Measurements from ENCODE around the gene ZFR. TPM values are rescaled to one million over a fixed set of nuclear protein-coding genes. Genes with fewer than 3 reads are reported as not detected.

The ZFR gene
- total RNA-seq, 4 donors from 2014 or later: 35.6 to 64.1 (median 57.4) TPM

DNA sequence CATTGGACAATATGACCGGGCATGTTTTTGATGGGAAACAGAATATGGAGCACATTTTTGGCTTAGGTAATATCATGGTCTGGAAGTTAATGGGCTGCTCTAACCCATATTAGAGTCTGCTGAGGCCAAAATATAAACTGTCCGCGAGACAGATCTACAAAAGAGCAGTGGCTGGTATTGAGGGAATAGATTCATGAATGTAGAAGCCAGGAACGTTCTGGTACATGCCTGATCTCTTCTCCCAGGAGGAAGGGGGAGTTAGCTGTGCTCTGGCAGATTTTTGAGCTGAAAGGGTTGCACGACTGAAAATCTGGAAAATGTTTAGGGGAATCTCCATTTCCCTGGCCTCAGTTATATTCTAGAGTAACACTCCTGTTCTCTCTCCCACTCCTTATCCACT is 42.9 kb upstream of the ZFR start:
- Histone ChIP-seq H3K4me3 (no peak overlapping the region), H3K9me3 (no peaks in the 10 kb centered on the region), H3K36me3 (no peaks in the 10 kb centered on the region), H3K4me1 (peaks cover 3 to 7% (median 4%) of the 10 kb centered on the region in 4 donors), H3K27me3 (no peaks in the 10 kb centered on the region), H3K27ac (no peak overlapping the region)
- TF ChIP-seq POLR2AphosphoS5 (IDR thresholded peaks at IDR 0.05) (no peak), CTCF (IDR thresholded peaks at IDR 0.05) (no peak), EP300 (IDR thresholded peaks at IDR 0.05; ENCODE audit: low read depth) (no peak), POLR2A (IDR thresholded peaks at IDR 0.05) (no peak)
- in situ Hi-C loops (cut with MboI; ENCODE audit: low pct_ligation_motif_present in 1 of 4, low pct_unique_long_range_greater_than_20kb in 1 of 4, low sequenced_read_pairs in 3 of 4): loop anchor here in 3 of 4 donors (5.0 kb wide), 2 partner anchors 105 to 110 kb away; no protein-coding TSS in a partner anchor
- 73% methylated on average over 5 of the region's 5 CpGs for WGBS, 2 donors (ENCODE audit: low coverage in 1 of 2)
- intact Hi-C loops (cut with DNase I; ENCODE audit: low total_unique reads): no loop called here
- no peak for DNase-seq

GRCh38 chr5:32487008-32487407 is 42.5 kb upstream of the ZFR start:
- intact Hi-C loops (cut with DNase I; ENCODE audit: low total_unique reads): no loop called here
- Histone ChIP-seq H3K27me3 (no peaks in the 10 kb centered on the region), H3K4me3 (no peak overlapping the region), H3K4me1 (peaks cover 3 to 7% (median 4%) of the 10 kb centered on the region in 4 donors), H3K9me3 (no peaks in the 10 kb centered on the region), H3K36me3 (no peaks in the 10 kb centered on the region), H3K27ac (no peak overlapping the region)
- DNase-seq: no peak
- WGBS, 2 donors (ENCODE audit: low coverage in 1 of 2): 83 to 93% methylated on average over 3 of the region's 3 CpGs
- TF ChIP-seq CTCF (IDR thresholded peaks at IDR 0.05) (no peak), POLR2AphosphoS5 (IDR thresholded peaks at IDR 0.05) (no peak), POLR2A (IDR thresholded peaks at IDR 0.05) (no peak), EP300 (IDR thresholded peaks at IDR 0.05; ENCODE audit: low read depth) (no peak)
- in situ Hi-C loops (cut with MboI; ENCODE audit: low pct_ligation_motif_present in 1 of 4, low pct_unique_long_range_greater_than_20kb in 1 of 4, low sequenced_read_pairs in 3 of 4): loop anchor here in 3 of 4 donors (5.0 kb wide), 2 partner anchors 105 to 110 kb away; no protein-coding TSS in a partner anchor

DNA sequence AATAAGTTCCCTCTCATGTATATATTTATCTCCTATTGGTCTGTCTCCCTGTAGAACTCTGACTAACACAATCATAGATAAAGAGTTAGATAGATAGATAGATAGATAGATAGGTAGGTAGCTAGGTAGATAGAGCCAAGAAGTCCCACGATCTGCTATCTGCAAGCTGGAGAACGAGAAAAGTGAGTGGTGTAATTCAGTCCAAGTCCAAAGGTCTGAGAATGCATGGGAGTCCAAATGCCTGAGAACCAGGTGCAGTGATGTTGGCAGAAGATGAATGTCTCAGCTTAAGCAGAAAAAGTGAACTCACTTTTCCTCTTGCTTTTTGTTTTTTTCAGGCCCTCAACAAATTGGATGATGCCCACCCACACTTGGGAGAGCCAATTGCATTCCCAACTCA is 37.7 kb upstream of the ZFR start:
- Histone ChIP-seq H3K27me3 (no peaks in the 10 kb centered on the region), H3K4me3 (no peak overlapping the region), H3K9me3 (no peaks in the 10 kb centered on the region), H3K36me3 (no peaks in the 10 kb centered on the region), H3K27ac (no peak overlapping the region), H3K4me1 (no peaks in the 10 kb centered on the region)
- in situ Hi-C loops (cut with MboI; ENCODE audit: low pct_ligation_motif_present in 1 of 4, low pct_unique_long_range_greater_than_20kb in 1 of 4, low sequenced_read_pairs in 3 of 4) (no loop called here), intact Hi-C loops (cut with DNase I; ENCODE audit: low total_unique reads) (no loop called here)
- TF ChIP-seq POLR2A (IDR thresholded peaks at IDR 0.05): no peak
- no peak for DNase-seq
- WGBS, 2 donors (ENCODE audit: low coverage in 1 of 2): 69% methylated on average over 2 of the region's 2 CpGs; no CpG with 5 or more reads in 1 of the 2 donors

- peaks cover 0 to 4% (median 0%) of the 10 kb centered on the region in 4 donors for H3K4me1 ChIP-seq
- in situ Hi-C loops (cut with MboI; ENCODE audit: low pct_ligation_motif_present in 1 of 4, low pct_unique_long_range_greater_than_20kb in 1 of 4, low sequenced_read_pairs in 3 of 4): no loop called here
- no peaks in the 10 kb centered on the region for H3K27me3 ChIP-seq
- H3K36me3 ChIP-seq: no peaks in the 10 kb centered on the region
- TF ChIP-seq POLR2A (IDR thresholded peaks at IDR 0.05): no peak
- TF ChIP-seq POLR2AphosphoS5 (IDR thresholded peaks at IDR 0.05): no peak
- TF ChIP-seq EP300 (IDR thresholded peaks at IDR 0.05; ENCODE audit: low read depth): no peak
- TF ChIP-seq CTCF (IDR thresholded peaks at IDR 0.05): no peak
- WGBS, 2 donors (ENCODE audit: low coverage in 1 of 2): 65 to 77% methylated on average over 4 of the region's 4 CpGs
- no peak overlapping the region for H3K27ac ChIP-seq
- H3K4me3 ChIP-seq: no peak overlapping the region
- intact Hi-C loops (cut with DNase I; ENCODE audit: low total_unique reads): no loop called here
- DNase-seq: no peak
- no peaks in the 10 kb centered on the region for H3K9me3 ChIP-seq
Observed at GRCh38 chr5:32479096-32479495, 34.6 kb upstream of the ZFR start.

- Histone ChIP-seq H3K36me3 (no peaks in the 10 kb centered on the region), H3K9me3 (no peaks in the 10 kb centered on the region), H3K27ac (no peak overlapping the region), H3K27me3 (no peaks in the 10 kb centered on the region), H3K4me1 (peaks cover 0 to 4% (median 0%) of the 10 kb centered on the region in 4 donors), H3K4me3 (no peak overlapping the region)
- in situ Hi-C loops (cut with MboI; ENCODE audit: low pct_ligation_motif_present in 1 of 4, low pct_unique_long_range_greater_than_20kb in 1 of 4, low sequenced_read_pairs in 3 of 4) (no loop called here), intact Hi-C loops (cut with DNase I; ENCODE audit: low total_unique reads) (no loop called here)
- TF ChIP-seq POLR2A (IDR thresholded peaks at IDR 0.05) (no peak), EP300 (IDR thresholded peaks at IDR 0.05; ENCODE audit: low read depth) (no peak)
- DNase-seq: no peak
- WGBS, 2 donors (ENCODE audit: low coverage in 1 of 2): 78% methylated on average over 1 of the region's 1 CpG; no CpG with 5 or more reads in 1 of the 2 donors
Observed at GRCh38 chr5:32476891-32477290, 32.4 kb upstream of the ZFR start.
